K562 (cell line): ENCODE measurements around the gene MSS51. TPM values are rescaled to one million over a fixed set of nuclear protein-coding genes. Genes with fewer than 3 reads are reported as not detected.
A peak's percentile ranks its signal among the peaks of the same experiment; 100 is the strongest.

Experiments
- ARHGAP35 ChIP-seq: fragments of 450-650 bp; IDR thresholded peaks from 2 replicates; pipeline ENCODE4 v1.6.1; 2018; ENCODE audit not compliant: partially characterized antibody
- CBFA2T2 ChIP-seq: fragments of 450-650 bp; conservative IDR thresholded peaks from 2 replicates; pipeline ENCODE4 v1.6.1; 2017; ENCODE audit warnings: mild to moderate bottlenecking
- CHAMP1 ChIP-seq: fragments of 450-650 bp; IDR thresholded peaks from 2 replicates; pipeline ENCODE4 v1.6.1; 2016; ENCODE audit warnings: mild to moderate bottlenecking
- CREB5 ChIP-seq: fragments of 250-450 bp; sonication (Bioruptor Pico); IDR thresholded peaks from 2 replicates; pipeline ENCODE4 v1.5.0; 2020; ENCODE audit warnings: mild to moderate bottlenecking
- EP400 ChIP-seq: fragments of 450-650 bp; IDR thresholded peaks from 2 replicates; pipeline ENCODE4 v1.6.1; 2017; ENCODE audit warnings: antibody characterized with exemption, mild to moderate bottlenecking, moderate library complexity
- ETV5 ChIP-seq: sonication (generic); formaldehyde crosslinking; IDR thresholded peaks from 2 replicates; pipeline ENCODE4 v1.4.0; 2020; ENCODE audit warnings: low read depth, mild to moderate bottlenecking, missing genetic modification reagents
- FOXJ2 ChIP-seq: fragments of 200-800 bp; sonication (Bioruptor generic); IDR thresholded peaks from 2 replicates; pipeline ENCODE4 v1.6.1; 2016; ENCODE audit warnings: missing genetic modification characterization, missing compliant biosample characterization
- HDAC2 ChIP-seq: fragments of 450-650 bp; IDR thresholded peaks from 2 replicates; pipeline ENCODE4 v1.6.1; 2016; ENCODE audit warnings: mild to moderate bottlenecking
- HLTF ChIP-seq: fragments of 450-650 bp; IDR thresholded peaks from 2 replicates; pipeline ENCODE4 v1.6.1; 2016
- IRF9 ChIP-seq: fragments of 450-650 bp; IDR thresholded peaks from 2 replicates; pipeline ENCODE4 v1.6.1; 2016; ENCODE audit warnings: missing biosample characterization, missing genetic modification characterization
- KLF6 ChIP-seq: fragments of 250-450 bp; sonication (Bioruptor Pico); IDR thresholded peaks from 2 replicates; pipeline ENCODE4 v1.4.0; 2020; ENCODE audit warnings: mild to moderate bottlenecking, moderate library complexity, borderline replicate concordance
- MEF2A ChIP-seq: IDR thresholded peaks from 2 replicates; pipeline ENCODE4 v1.6.1; 2011; ENCODE audit warnings: low read depth, mild to moderate bottlenecking, low read length, moderate library complexity; ENCODE audit not compliant: control insufficient read depth
- NFIC ChIP-seq: fragments of 450-650 bp; IDR thresholded peaks from 2 replicates; pipeline ENCODE4 v1.6.1; 2017; ENCODE audit warnings: mild to moderate bottlenecking, inconsistent platforms
- RBM15 ChIP-seq: fragments of 200-400 bp; formaldehyde crosslinking; IDR thresholded peaks from 2 replicates; pipeline ENCODE4 v1.6.1; 2018; ENCODE audit warnings: mild to moderate bottlenecking, low read length, moderate library complexity; ENCODE audit not compliant: insufficient read depth
- SETDB1 ChIP-seq: IDR thresholded peaks from one replicate; pipeline ENCODE4 v1.6.1; 2012; ENCODE audit warnings: low read length, control low read depth, inconsistent platforms
- SMAD2 ChIP-seq: fragments of 150-350 bp; IDR thresholded peaks from 2 replicates; pipeline ENCODE4 v1.6.1; 2014; ENCODE audit warnings: low read depth, mild to moderate bottlenecking, low read length
- SMAD3 ChIP-seq: fragments of 450-650 bp; formaldehyde crosslinking; conservative IDR thresholded peaks from 2 replicates; pipeline ENCODE4 v1.4.0; 2020; ENCODE audit warnings: mild to moderate bottlenecking
- SOX6 ChIP-seq: fragments of 450-650 bp; IDR thresholded peaks from 2 replicates; pipeline ENCODE4 v1.6.1; 2014; ENCODE audit warnings: mild to moderate bottlenecking
- TEAD4 ChIP-seq, 2 experiments: sonication (generic) in 1 of 2; formaldehyde crosslinking in 1 of 2; IDR thresholded peaks; 2 replicates each; pipeline versions ENCODE4 v1.6.1 to v1.8.0; 2012 to 2022; ENCODE audit warnings: borderline replicate concordance in 1 of 2, inconsistent platforms in 1 of 2, low read length in 1 of 2, mild to moderate bottlenecking in 1 of 2, missing genetic modification reagents in 1 of 2
- ZBTB8A ChIP-seq: fragments of 450-650 bp; IDR thresholded peaks from 2 replicates; pipeline ENCODE4 v1.6.1; 2018; ENCODE audit warnings: mild to moderate bottlenecking, moderate library complexity; ENCODE audit not compliant: partially characterized antibody
- ZNF143 ChIP-seq: sonication (generic); formaldehyde crosslinking; IDR thresholded peaks from 2 replicates; pipeline ENCODE4 v1.9.0; 2022; ENCODE audit warnings: mild to moderate bottlenecking, missing genetic modification reagents
- ZNF274 ChIP-seq: IDR thresholded peaks from 2 replicates; pipeline ENCODE4 v1.6.1; 2011; ENCODE audit warnings: low read depth, mild to moderate bottlenecking, low read length, moderate library complexity, borderline replicate concordance
- ZNF311 ChIP-seq: fragments of 250-450 bp; sonication (Bioruptor Pico); IDR thresholded peaks from 2 replicates; pipeline ENCODE4 v1.4.0; 2020; ENCODE audit warnings: mild to moderate bottlenecking, moderate library complexity
- ZNF431 ChIP-seq: sonication (generic); formaldehyde crosslinking; IDR thresholded peaks from 2 replicates; pipeline ENCODE4 v1.8.0; 2022; ENCODE audit warnings: mild to moderate bottlenecking, missing genetic modification reagents
- ZSCAN29 ChIP-seq: fragments of 450-650 bp; IDR thresholded peaks from 2 replicates; pipeline ENCODE4 v1.6.1; 2017
- polyA plus RNA-seq, 8 experiments: library from polyadenylated mRNA; depleted of rRNA in 4 of 8; stranded (reverse) in 5 of 8; unstranded in 3 of 8; fragments of >200 nt; fragmentation: Nextera tagmentation in 2 of 8; fragmentation: Illumina TruSeq in 1 of 8; extraction: Ambion mirVana in 2 of 8; extraction: Trizol in 1 of 8; gene quantifications; 2 replicates each; pipeline versions ENCODE4 v1.2.1 to v1.2.3, GENCODE V29; 2011 to 2014; ENCODE audit warnings: inconsistent platforms in 1 of 8, missing spikeins in 1 of 8
- total RNA-seq, 7 experiments: library from RNA; depleted of rRNA in 6 of 7; stranded (reverse); fragments of >200 nt in 6 of 7; fragmentation: Illumina TruSeq in 2 of 7; extraction: Trizol in 2 of 7; gene quantifications; 2 replicates each; pipeline versions ENCODE4 v1.2.1 to v1.2.3, GENCODE V29; 2011 to 2021; ENCODE audit warnings: low replicate concordance in 1 of 7

Gene MSS51
- total and polyA plus RNA-seq, 9 of the 15 experiments (the other 6 are each of a cell fraction or from before 2014, with no cell fraction given): 0.28 to 1.8 (median 1.2) TPM

GRCh38 chr10:73456187-73456890 is 23.0 kb upstream of the MSS51 start (continued):
- peak; percentile 98 for TF ChIP-seq CHAMP1
- TF ChIP-seq IRF9 (tag): peak; percentile 38; the same call in 1 of the 2 replicates
- TF ChIP-seq ETV5 (CRISPR knock-in tag): peak; percentile 63; the same call in 1 of the 2 replicates
- peak; percentile 90; the same call in 1 of the 2 replicates for TF ChIP-seq SMAD3 (CRISPR knock-in tag)
- TF ChIP-seq TEAD4 (IDR thresholded peaks at IDR 0.05; ENCODE audit: low read length): peak; percentile 100
- no peak for TF ChIP-seq TEAD4 (CRISPR knock-in tag; IDR thresholded peaks at IDR 0.05; ENCODE audit: borderline replicate concordance)
- TF ChIP-seq ZNF311 (CRISPR knock-in tag): peak; percentile 83; the same call in 1 of the 2 replicates
- no peak for TF ChIP-seq CREB5 (CRISPR knock-in tag)
- no peak for TF ChIP-seq RBM15
- TF ChIP-seq EP400: peak; percentile 76
- TF ChIP-seq ZNF431 (CRISPR knock-in tag): no peak
- peak; percentile 7; the same call in 1 of the 2 replicates for TF ChIP-seq KLF6 (CRISPR knock-in tag)
- TF ChIP-seq ZNF274: peak; percentile 88
- peak; percentile 99 for TF ChIP-seq SOX6
- peak; percentile 99 for TF ChIP-seq HDAC2
- TF ChIP-seq ARHGAP35: peak; percentile 24
- TF ChIP-seq ZSCAN29: peak; percentile 50; the same call in 1 of the 2 replicates
- no peak for TF ChIP-seq SMAD2
- no peak for TF ChIP-seq SETDB1
- no peak for TF ChIP-seq ZNF143 (CRISPR knock-in tag)
- no peak for TF ChIP-seq FOXJ2 (tag)
- peak; percentile 100 for TF ChIP-seq CBFA2T2
- TF ChIP-seq HLTF: peak; percentile 97
- TF ChIP-seq ZBTB8A: peak; percentile 30
- peak; percentile 99 for TF ChIP-seq NFIC
- peak; percentile 68 for TF ChIP-seq MEF2A
